PFSK-1 (cell line): Measurements from ENCODE around the gene OS9.

ENCODE experiments used
- FOXP2 ChIP-seq: optimal IDR thresholded peaks from 2 replicates; pipeline ENCODE3; 2011; ENCODE audit warnings: borderline replicate concordance, control low read depth, inconsistent platforms; ENCODE audit not compliant: insufficient read depth; ENCODE audit errors: extremely low read length, extremely low read depth
- POLR2AphosphoS5 ChIP-seq: IDR thresholded peaks from 2 replicates; pipeline ENCODE4 v1.6.1; 2012; ENCODE audit warnings: low read depth, mild to moderate bottlenecking, control low read depth, low read length, moderate library complexity
- REST ChIP-seq, 2 experiments: IDR thresholded peaks; 2 replicates each; pipeline versions ENCODE4 v1.6.1 to v1.8.0; 2011 to 2012; ENCODE audit warnings: low read depth in 2 of 2, low read length in 2 of 2, control low read depth in 1 of 2, inconsistent platforms in 1 of 2, mild to moderate bottlenecking in 1 of 2, moderate library complexity in 1 of 2; ENCODE audit not compliant: insufficient read depth in 1 of 2
- SIN3A ChIP-seq: IDR thresholded peaks from 2 replicates; pipeline ENCODE4 v1.6.1; 2012; ENCODE audit warnings: mild to moderate bottlenecking, low read length, moderate library complexity, borderline replicate concordance; ENCODE audit not compliant: insufficient read depth
- TAF1 ChIP-seq: IDR thresholded peaks from 2 replicates; pipeline ENCODE4 v1.6.1; 2012; ENCODE audit warnings: low read length, control low read depth, borderline replicate concordance; ENCODE audit not compliant: insufficient read depth

DNA sequence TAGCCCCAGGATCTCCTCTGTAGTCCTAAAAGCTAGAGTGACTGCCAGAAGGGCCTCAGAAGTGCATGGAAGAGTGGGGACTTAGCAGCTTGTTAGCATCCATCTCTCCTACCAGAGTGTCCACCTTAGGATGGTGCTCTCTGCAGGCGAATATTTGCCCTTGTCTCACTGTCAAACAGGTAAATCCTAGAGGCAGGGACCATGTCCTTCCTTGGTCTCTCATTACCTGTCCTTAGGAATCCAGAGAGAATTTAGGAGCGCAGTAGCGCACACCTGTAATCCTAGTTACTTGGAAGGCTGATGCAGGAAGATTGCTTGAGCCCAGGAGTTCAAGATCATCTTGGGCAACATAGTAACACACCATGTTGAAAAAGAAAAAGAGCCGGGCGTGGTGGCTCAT lies 23.2 kb downstream of the OS9 start:
- no peak for TF ChIP-seq POLR2AphosphoS5
- no peak for TF ChIP-seq SIN3A
- TF ChIP-seq TAF1, result no peak
- TF ChIP-seq REST (IDR thresholded peaks at IDR 0.05; ENCODE audit: insufficient read depth in 1 of 2, low read depth in 2 of 2, low read length in 2 of 2), result no peak
- no peak for TF ChIP-seq FOXP2
